Caco-2 (cell line): ENCODE measurements around the gene IFITM10. TPM values are rescaled to one million over a fixed set of nuclear protein-coding genes. Genes with fewer than 3 reads are reported as not detected.

Experiments used
- BruUV-seq: library from RNA; stranded (reverse); fragments of 400-500 nt; replicated peaks from 2 replicates; lab custom pipeline; 2021; lab: Mats Ljungman, UMichigan
- CTCF ChIA-PET: fragments of 300-600 bp; sonication (Branson Sonifier 250); formaldehyde crosslinking; loops from one replicate; lab custom pipeline; 2022; ENCODE audit warnings: antibody characterized with exemption; lab: Charles Lee
- POLR2A ChIA-PET: fragments of 300-600 bp; sonication (Branson Sonifier 250); formaldehyde crosslinking; loops from one replicate; lab custom pipeline; 2022; ENCODE audit warnings: antibody characterized with exemption; lab: Charles Lee
- DNase-seq, 2 experiments: peaks; one replicate each; pipeline versions ENCODE4 v3.0.0 to v3.0.0-alpha.2; 2020 to 2022
- H3K27me3 ChIP-seq: replicated peaks from 2 replicates; pipeline ENCODE4 v1.6.0; 2011; ENCODE audit warnings: low read length; ENCODE audit not compliant: control insufficient read depth, insufficient read depth
- H3K36me3 ChIP-seq: 2 replicates; pipeline ENCODE4 v1.5.1; 2011; ENCODE audit warnings: low read length; ENCODE audit not compliant: control insufficient read depth, insufficient read depth
- H3K4me1 ChIP-seq: fragments of 250-450 bp; sonication (Bioruptor Pico); 2 replicates; pipeline ENCODE4 v1.5.1; 2020; ENCODE audit warnings: mild to moderate bottlenecking
- H3K4me3 ChIP-seq: 2 replicates; pipeline ENCODE4 v1.5.1; 2011; ENCODE audit warnings: low read depth, mild to moderate bottlenecking, control low read depth, low read length
- H3K9me3 ChIP-seq: fragments of 250-450 bp; sonication (Bioruptor Pico); 2 replicates; pipeline ENCODE4 v1.5.1; 2020; ENCODE audit warnings: mild to moderate bottlenecking, moderate library complexity
- H3K27ac Mint-ChIP-seq: one replicate; pipeline ENCODE4 v1.8.0; 2022; ENCODE audit warnings: mixed read lengths; ENCODE audit not compliant: unreplicated experiment
- H3K27me3 Mint-ChIP-seq: one replicate; pipeline ENCODE4 v1.8.0; 2022; ENCODE audit warnings: mixed read lengths; ENCODE audit not compliant: insufficient read depth, unreplicated experiment
- H3K36me3 Mint-ChIP-seq: one replicate; pipeline ENCODE4 v1.8.0; 2022; ENCODE audit warnings: mild to moderate bottlenecking, mixed read lengths; ENCODE audit not compliant: insufficient read depth, unreplicated experiment
- H3K4me1 Mint-ChIP-seq: one replicate; pipeline ENCODE4 v1.8.0; 2022; ENCODE audit warnings: low read depth, mixed read lengths; ENCODE audit not compliant: unreplicated experiment
- H3K4me3 Mint-ChIP-seq: one replicate; pipeline ENCODE4 v1.8.0; 2022; ENCODE audit warnings: mild to moderate bottlenecking, moderate library complexity, mixed read lengths; ENCODE audit not compliant: unreplicated experiment
- H3K9me3 Mint-ChIP-seq: one replicate; pipeline ENCODE4 v1.8.0; 2022; ENCODE audit warnings: mixed read lengths; ENCODE audit not compliant: unreplicated experiment
- CTCF ChIP-seq, 2 experiments: fragments of 200-600 bp in 1 of 2; IDR thresholded peaks; 1 replicate in 1 of 2; 2 replicates in 1 of 2; pipeline versions ENCODE4 v1.5.1 to v1.8.0; 2011 to 2022; ENCODE audit warnings: antibody characterized with exemption in 1 of 2, control low read depth in 1 of 2, inconsistent platforms in 1 of 2, low read depth in 1 of 2, low read length in 1 of 2, mild to moderate bottlenecking in 1 of 2, moderate library complexity in 1 of 2; ENCODE audit not compliant: insufficient read depth in 1 of 2, severe bottlenecking in 1 of 2, unreplicated experiment in 1 of 2
- intact Hi-C: fragments of 100-400 bp; cut with micrococcal nuclease; formaldehyde crosslinking; loops from one replicate; pipeline ENCODE4 v1.10.0; 2022; ENCODE audit not compliant: unreplicated experiment
- total RNA-seq: library from RNA; stranded (reverse); gene quantifications from 2 replicates; pipeline ENCODE4 v1.2.3, GENCODE V29; 2022

The IFITM10 gene
- total RNA-seq, 1 experiment from 2014 or later, result 2.7 TPM

- Mint-ChIP-seq H3K27me3 (peaks cover 8% of the 10 kb centered on the region), H3K4me3 (no peak overlapping the region), H3K9me3 (peaks cover 23% of the 10 kb centered on the region), H3K4me1 (no peaks in the 10 kb centered on the region), H3K27ac (no peak overlapping the region), H3K36me3 (no peaks in the 10 kb centered on the region)
- H3K27me3 ChIP-seq, result no peaks in the 10 kb centered on the region; the same call in 1 of the 2 replicates
- peaks cover 5% of the 10 kb centered on the region; the same call in 1 of the 2 replicates for H3K9me3 ChIP-seq
- TF ChIP-seq CTCF (IDR thresholded peaks at IDR 0.05; ENCODE audit: insufficient read depth in 1 of 2, low read depth in 1 of 2, low read length in 1 of 2, severe bottlenecking in 1 of 2, unreplicated experiment in 1 of 2), result no peak
- ChIA-PET POLR2A (no interaction called here), CTCF (no interaction called here)
- no peaks in the 10 kb centered on the region for H3K36me3 ChIP-seq
- no TSS peak for BruUV-seq
- intact Hi-C loops, result no loop called here
- H3K4me3 ChIP-seq, result no peak overlapping the region
- peak in 1 of 2 experiments; percentile 5 for DNase-seq
- no peaks in the 10 kb centered on the region for H3K4me1 ChIP-seq
These were observed 8.0 kb downstream of the IFITM10 start for GRCh38 chr11:1742371-1742770.

GRCh38 chr11:1741741-1742140, 8.7 kb downstream of the IFITM10 start:
- Histone ChIP-seq H3K4me1 (no peaks in the 10 kb centered on the region), H3K27me3 (no peaks in the 10 kb centered on the region; the same call in 1 of the 2 replicates), H3K36me3 (no peaks in the 10 kb centered on the region), H3K9me3 (peaks cover 10% of the 10 kb centered on the region), H3K4me3 (no peak overlapping the region)
- POLR2A ChIA-PET, result no interaction called here
- Mint-ChIP-seq H3K9me3 (peaks cover 29% of the 10 kb centered on the region), H3K4me3 (no peak overlapping the region), H3K36me3 (no peaks in the 10 kb centered on the region), H3K27me3 (peaks cover 8% of the 10 kb centered on the region), H3K4me1 (no peaks in the 10 kb centered on the region), H3K27ac (no peak overlapping the region)
- CTCF ChIA-PET, result no interaction called here
- no peak for TF ChIP-seq CTCF (IDR thresholded peaks at IDR 0.05; ENCODE audit: insufficient read depth in 1 of 2, low read depth in 1 of 2, low read length in 1 of 2, severe bottlenecking in 1 of 2, unreplicated experiment in 1 of 2)
- BruUV-seq, result no TSS peak
- peak in 1 of 2 experiments; percentile 20 for DNase-seq
- intact Hi-C loops, result no loop called here

GRCh38 chr11:1740786-1741530, 9.4 kb downstream of the IFITM10 start:
- peak in 1 of 2 experiments; percentile 16 for DNase-seq
- CTCF ChIA-PET, result no interaction called here
- Histone ChIP-seq H3K27me3 (no peaks in the 10 kb centered on the region; the same call in 1 of the 2 replicates), H3K4me3 (no peak overlapping the region), H3K36me3 (no peaks in the 10 kb centered on the region), H3K4me1 (no peaks in the 10 kb centered on the region), H3K9me3 (peaks cover 10% of the 10 kb centered on the region)
- H3K36me3 Mint-ChIP-seq, result no peaks in the 10 kb centered on the region
- no peaks in the 10 kb centered on the region for H3K4me1 Mint-ChIP-seq
- POLR2A ChIA-PET, result no interaction called here
- intact Hi-C loops, result no loop called here
- peaks cover 15% of the 10 kb centered on the region for H3K27me3 Mint-ChIP-seq
- no TSS peak for BruUV-seq
- H3K27ac Mint-ChIP-seq, result no peak overlapping the region
- no peak for TF ChIP-seq CTCF (IDR thresholded peaks at IDR 0.05; ENCODE audit: insufficient read depth in 1 of 2, low read depth in 1 of 2, low read length in 1 of 2, severe bottlenecking in 1 of 2, unreplicated experiment in 1 of 2)
- H3K4me3 Mint-ChIP-seq, result no peak overlapping the region
- H3K9me3 Mint-ChIP-seq, result peaks cover 31% of the 10 kb centered on the region
